ENCODE results near the gene KLRF2. TPM values are rescaled to one million over a fixed set of nuclear protein-coding genes. Genes with fewer than 3 reads are reported as not detected.

The KLRF2 gene
- total and polyA plus RNA-seq, 2 of the 8 experiments (the other 6 are each of a cell fraction or from before 2014, with no cell fraction given) = not detected

GRCh38 chr12:9856151-9856550, 25.1 kb upstream of the KLRF2 start:
- Histone ChIP-seq H3K9ac (replicated peaks in 1 of 4; ENCODE audit: extremely low read depth in 1 of 4, low read depth in 3 of 4, low read length in 3 of 4) (no peak overlapping the region), H3K56ac (replicated peaks; ENCODE audit: insufficient read length, low read depth, low read length) (no peak overlapping the region), H3K23me2 (ENCODE audit: low read depth, low read length) (no peaks in the 10 kb centered on the region), H4K20me1 (replicated peaks in 1 of 2; ENCODE audit: control insufficient read depth in 1 of 2, insufficient read depth in 2 of 2, low read length in 2 of 2) (no peaks in the 10 kb centered on the region), H3K4me3 (ENCODE audit: extremely low read depth in 1 of 4, insufficient read depth in 2 of 4, low read depth in 3 of 4, low read length in 4 of 4) (no peak overlapping the region), H4K91ac (replicated peaks; ENCODE audit: insufficient read length, low read length) (no peak overlapping the region), H3K79me2 (ENCODE audit: control insufficient read depth in 1 of 2, insufficient read depth in 2 of 2, low read length in 2 of 2) (no peaks in the 10 kb centered on the region), H4K5ac (ENCODE audit: insufficient read length, low read depth, low read length) (no peak overlapping the region), H3K4me2 (ENCODE audit: insufficient read depth in 1 of 2, low read depth in 2 of 2, low read length in 2 of 2) (no peak overlapping the region), H2BK5ac (ENCODE audit: low read depth, low read length) (no peak overlapping the region), H3K18ac (ENCODE audit: extremely low read depth, low read length) (no peak overlapping the region), H3K4ac (replicated peaks; ENCODE audit: insufficient read length, low read depth, low read length) (no peak overlapping the region), H3K9me3 (ENCODE audit: insufficient read depth in 2 of 2, low read depth in 1 of 2, low read length in 1 of 2) (no peaks in the 10 kb centered on the region), H3K23ac (ENCODE audit: insufficient read length) (no peak overlapping the region), H3K79me1 (ENCODE audit: low read depth, low read length) (no peaks in the 10 kb centered on the region), H4K8ac (ENCODE audit: extremely low read depth, insufficient read depth, low read length) (no peak overlapping the region), H2AFZ (ENCODE audit: low read length) (peak overlapping the region; percentile 40; the same call in 1 of the 2 replicates), H3K14ac (ENCODE audit: insufficient read length) (no peak overlapping the region), H2AK5ac (ENCODE audit: low read depth, low read length) (no peak overlapping the region), H3K36me3 (ENCODE audit: control insufficient read depth in 2 of 4, insufficient read depth in 4 of 4, low read length in 3 of 4) (no peaks in the 10 kb centered on the region), H2BK15ac (ENCODE audit: low read length) (no peak overlapping the region), H2BK120ac (replicated peaks; ENCODE audit: low read depth, low read length) (no peak overlapping the region), H3K4me1 (replicated peaks in 1 of 4; ENCODE audit: control insufficient read depth in 3 of 4, insufficient read depth in 4 of 4, low read length in 3 of 4) (no peaks in the 10 kb centered on the region), H2BK12ac (ENCODE audit: low read depth, low read length) (no peak overlapping the region), H2BK20ac (ENCODE audit: low read length) (no peak overlapping the region), H3K27ac (ENCODE audit: low read depth, low read length) (no peak overlapping the region), H3K27me3 (replicated peaks in 1 of 4; ENCODE audit: control insufficient read depth in 3 of 4, extremely low read depth in 1 of 4, insufficient read depth in 3 of 4, low read length in 3 of 4) (no peaks in the 10 kb centered on the region)
- TF ChIP-seq EGR1 (IDR thresholded peaks at IDR 0.05; ENCODE audit: borderline replicate concordance, low read depth, low read length) (no peak), TCF12 (IDR thresholded peaks at IDR 0.05; ENCODE audit: low read depth, low read length) (no peak), CREB1 (IDR thresholded peaks at IDR 0.05) (no peak), HDAC2 (IDR thresholded peaks at IDR 0.05; ENCODE audit: borderline replicate concordance in 1 of 2, low read depth in 2 of 2, low read length in 2 of 2) (no peak), ZNF274 (IDR thresholded peaks at IDR 0.05; ENCODE audit: borderline replicate concordance, extremely low read depth, low read length) (no peak), CBX5 (IDR thresholded peaks at IDR 0.05; ENCODE audit: low read depth, low read length) (no peak)
- FAIRE-seq (no peak), DNase-seq (ENCODE audit: low read depth in 1 of 2, low spot score in 2 of 2) (no peak)
- CTCF ChIA-PET (ENCODE audit: partially characterized antibody) = interaction anchor here (2.2 to 2.3 kb wide), 2 partner anchors 42 to 105 kb away, joined by 6 to 8 read pairs; no protein-coding TSS in a partner anchor
- 95% methylated on average over 1 of the region's 1 CpG; no CpG with 5 or more reads in 1 of the 2 experiments for WGBS, 2 experiments (ENCODE audit: extremely low coverage in 1 of 2, insufficient coverage in 1 of 2, insufficient read length in 1 of 2, insufficient replicate concordance in 2 of 2, low coverage in 1 of 2, low lambda C conversion rate in 2 of 2, missing lambda C conversion rate in 1 of 2)
- POLR2A ChIA-PET (ENCODE audit: partially characterized antibody) = interaction anchor here (1.1 kb wide), 1 partner anchor 40 kb away, joined by 3 read pairs; no protein-coding TSS in a partner anchor
